Activated T-cell treated with anti-CD3 and anti-CD28 coated beads, Interleukin-2, amount 50 U/mL, for 24 hours (primary cell): Measurements from ENCODE around the gene KLHDC3.
A peak's percentile ranks its signal among the peaks of the same experiment; 100 is the strongest.
"Not testable (repeated sequence)": the region's sequence is repeated elsewhere in the genome, so short reads cannot be mapped to it uniquely, and the experiment has no call there.

Experiments
- DNase-seq: peaks from one replicate; pipeline ENCODE4 v3.0.0-alpha.2; 2020
- H3K27ac Mint-ChIP-seq: 2 replicates; pipeline ENCODE4 v1.8.0; 2020; ENCODE audit warnings: mild to moderate bottlenecking, mixed read lengths
- H3K27me3 Mint-ChIP-seq: 2 replicates; pipeline ENCODE4 v1.8.0; 2020; ENCODE audit warnings: mixed read lengths
- H3K36me3 Mint-ChIP-seq: 2 replicates; pipeline ENCODE4 v1.8.0; 2020; ENCODE audit warnings: low read depth, mixed read lengths
- H3K4me1 Mint-ChIP-seq: 2 replicates; pipeline ENCODE4 v1.8.0; 2020; ENCODE audit warnings: low read depth, mixed read lengths
- H3K4me3 Mint-ChIP-seq: 2 replicates; pipeline ENCODE4 v1.8.0; 2020; ENCODE audit warnings: mild to moderate bottlenecking, moderate library complexity, mixed read lengths
- H3K9me3 Mint-ChIP-seq: 2 replicates; pipeline ENCODE4 v1.8.0; 2020; ENCODE audit warnings: mixed read lengths

The KLHDC3 gene

GRCh38 chr6:43032326-43032725, 18.3 kb downstream of the KLHDC3 start:
- H3K27me3 Mint-ChIP-seq = no peaks in the 10 kb centered on the region
- H3K27ac Mint-ChIP-seq = peak overlapping the region; percentile 14
- H3K36me3 Mint-ChIP-seq = peaks cover 89% of the 10 kb centered on the region
- H3K4me1 Mint-ChIP-seq = peaks cover 5% of the 10 kb centered on the region
- no peaks in the 10 kb centered on the region for H3K9me3 Mint-ChIP-seq
- no peak for DNase-seq
- no peak overlapping the region for H3K4me3 Mint-ChIP-seq

GRCh38 chr6:43033496-43034189, 19.6 kb downstream of the KLHDC3 start:
- no peak for DNase-seq
- Mint-ChIP-seq H3K9me3 (no peaks in the 10 kb centered on the region), H3K36me3 (peaks cover 89% of the 10 kb centered on the region), H3K27me3 (no peaks in the 10 kb centered on the region), H3K4me3 (no peak overlapping the region), H3K27ac (peak overlapping the region; percentile 56), H3K4me1 (peaks cover 5% of the 10 kb centered on the region)

- no peak for DNase-seq
- no peaks in the 10 kb centered on the region for H3K9me3 Mint-ChIP-seq
- H3K36me3 Mint-ChIP-seq = peaks cover 89% of the 10 kb centered on the region
- peaks cover 5% of the 10 kb centered on the region for H3K4me1 Mint-ChIP-seq
- H3K27me3 Mint-ChIP-seq = no peaks in the 10 kb centered on the region
- peak overlapping the region; percentile 56 for H3K27ac Mint-ChIP-seq
- no peak overlapping the region for H3K4me3 Mint-ChIP-seq
Observed at GRCh38 chr6:43034190-43034525, 20.1 kb downstream of the KLHDC3 start.

GRCh38 chr6:43035495-43036194, 21.6 kb downstream of the KLHDC3 start:
- Mint-ChIP-seq H3K27ac (peak overlapping the region; percentile 34), H3K4me3 (no peak overlapping the region), H3K36me3 (peaks cover 89% of the 10 kb centered on the region), H3K4me1 (peaks cover 5% of the 10 kb centered on the region), H3K27me3 (no peaks in the 10 kb centered on the region), H3K9me3 (no peaks in the 10 kb centered on the region)
- no peak for DNase-seq

GRCh38 chr6:43036712-43037111, 22.7 kb downstream of the KLHDC3 start:
- H3K4me3 Mint-ChIP-seq = no peak overlapping the region
- no peaks in the 10 kb centered on the region for H3K27me3 Mint-ChIP-seq
- peaks cover 89% of the 10 kb centered on the region for H3K36me3 Mint-ChIP-seq
- peaks cover 5% of the 10 kb centered on the region for H3K4me1 Mint-ChIP-seq
- H3K27ac Mint-ChIP-seq = no peak overlapping the region
- no peaks in the 10 kb centered on the region for H3K9me3 Mint-ChIP-seq
- DNase-seq = no peak

GRCh38 chr6:43037197-43037596, 23.1 kb downstream of the KLHDC3 start:
- Mint-ChIP-seq H3K27ac (peak overlapping the region; percentile 13), H3K4me3 (no peak overlapping the region)

GRCh38 chr6:43037706-43038105, 23.7 kb downstream of the KLHDC3 start:
- H3K36me3 Mint-ChIP-seq = peaks cover 87% of the 10 kb centered on the region
- no peaks in the 10 kb centered on the region for H3K9me3 Mint-ChIP-seq
- no peak for DNase-seq
- peaks cover 5% of the 10 kb centered on the region for H3K4me1 Mint-ChIP-seq
- no peaks in the 10 kb centered on the region for H3K27me3 Mint-ChIP-seq
- H3K4me3 Mint-ChIP-seq = no peak overlapping the region
- H3K27ac Mint-ChIP-seq = peak overlapping the region; percentile 63

More at GRCh38 chr6:43037197-43037596, 23.1 kb downstream of the KLHDC3 start:
- H3K36me3 Mint-ChIP-seq = peaks cover 87% of the 10 kb centered on the region
- no peak for DNase-seq
- H3K4me1 Mint-ChIP-seq = peaks cover 5% of the 10 kb centered on the region
- no peaks in the 10 kb centered on the region for H3K27me3 Mint-ChIP-seq
- no peaks in the 10 kb centered on the region for H3K9me3 Mint-ChIP-seq

GRCh38 chr6:43038727-43039126, 24.7 kb downstream of the KLHDC3 start:
- H3K9me3 Mint-ChIP-seq = no peaks in the 10 kb centered on the region
- no peaks in the 10 kb centered on the region for H3K4me1 Mint-ChIP-seq
- H3K4me3 Mint-ChIP-seq = no peak overlapping the region
- no peak for DNase-seq
- no peak overlapping the region for H3K27ac Mint-ChIP-seq
- H3K27me3 Mint-ChIP-seq = no peaks in the 10 kb centered on the region
- peaks cover 86% of the 10 kb centered on the region for H3K36me3 Mint-ChIP-seq

- no peak overlapping the region for H3K4me3 Mint-ChIP-seq
- H3K27ac Mint-ChIP-seq = peak overlapping the region; percentile 67
- no peaks in the 10 kb centered on the region for H3K4me1 Mint-ChIP-seq
- peaks cover 83% of the 10 kb centered on the region for H3K36me3 Mint-ChIP-seq
- DNase-seq = no peak
- no peaks in the 10 kb centered on the region for H3K9me3 Mint-ChIP-seq
- H3K27me3 Mint-ChIP-seq = no peaks in the 10 kb centered on the region
Observed at GRCh38 chr6:43040542-43041257, 26.7 kb downstream of the KLHDC3 start.

GRCh38 chr6:43041475-43041874, 27.4 kb downstream of the KLHDC3 start:
- H3K27me3 Mint-ChIP-seq, H3K27ac Mint-ChIP-seq, H3K4me1 Mint-ChIP-seq, H3K4me3 Mint-ChIP-seq, DNase-seq, H3K9me3 Mint-ChIP-seq: not testable (repeated sequence)
- peaks cover 86% of the 10 kb centered on the region for H3K36me3 Mint-ChIP-seq

GRCh38 chr6:43043310-43043709, 29.3 kb downstream of the KLHDC3 start:
- Mint-ChIP-seq H3K27ac (no peak overlapping the region), H3K9me3 (no peaks in the 10 kb centered on the region), H3K4me3 (no peak overlapping the region), H3K27me3 (no peaks in the 10 kb centered on the region), H3K4me1 (no peaks in the 10 kb centered on the region), H3K36me3 (peaks cover 83% of the 10 kb centered on the region)
- DNase-seq = no peak

- no peak for DNase-seq
- peaks cover 85% of the 10 kb centered on the region for H3K36me3 Mint-ChIP-seq
- peaks cover under 1% of the 10 kb centered on the region for H3K4me1 Mint-ChIP-seq
- no peak overlapping the region for H3K4me3 Mint-ChIP-seq
- H3K9me3 Mint-ChIP-seq = no peaks in the 10 kb centered on the region
- H3K27ac Mint-ChIP-seq = peak overlapping the region; percentile 59
- H3K27me3 Mint-ChIP-seq = no peaks in the 10 kb centered on the region
Observed at GRCh38 chr6:43045371-43045930, 31.4 kb downstream of the KLHDC3 start.

- no peaks in the 10 kb centered on the region for H3K9me3 Mint-ChIP-seq
- peaks cover 83% of the 10 kb centered on the region for H3K36me3 Mint-ChIP-seq
- no peaks in the 10 kb centered on the region for H3K27me3 Mint-ChIP-seq
- no peak for DNase-seq
- H3K27ac Mint-ChIP-seq = peak overlapping the region; percentile 42
- H3K4me1 Mint-ChIP-seq = peaks cover 26% of the 10 kb centered on the region
- H3K4me3 Mint-ChIP-seq = no peak overlapping the region
Observed at GRCh38 chr6:43047998-43048397, 33.9 kb downstream of the KLHDC3 start.

GRCh38 chr6:43050981-43051380, 36.9 kb downstream of the KLHDC3 start:
- DNase-seq = no peak
- H3K27me3 Mint-ChIP-seq = no peaks in the 10 kb centered on the region
- H3K27ac Mint-ChIP-seq = peak overlapping the region; percentile 77
- H3K9me3 Mint-ChIP-seq = no peaks in the 10 kb centered on the region
- no peak overlapping the region for H3K4me3 Mint-ChIP-seq
- peaks cover 88% of the 10 kb centered on the region for H3K36me3 Mint-ChIP-seq
- peaks cover 37% of the 10 kb centered on the region for H3K4me1 Mint-ChIP-seq
